ENCODE results near the gene TNS3. TPM values are rescaled to one million over a fixed set of nuclear protein-coding genes. Genes with fewer than 3 reads are reported as not detected.

TNS3 gene
- total and polyA plus RNA-seq, 4 donors = 40.5 to 140 (median 86.7) TPM

DNA sequence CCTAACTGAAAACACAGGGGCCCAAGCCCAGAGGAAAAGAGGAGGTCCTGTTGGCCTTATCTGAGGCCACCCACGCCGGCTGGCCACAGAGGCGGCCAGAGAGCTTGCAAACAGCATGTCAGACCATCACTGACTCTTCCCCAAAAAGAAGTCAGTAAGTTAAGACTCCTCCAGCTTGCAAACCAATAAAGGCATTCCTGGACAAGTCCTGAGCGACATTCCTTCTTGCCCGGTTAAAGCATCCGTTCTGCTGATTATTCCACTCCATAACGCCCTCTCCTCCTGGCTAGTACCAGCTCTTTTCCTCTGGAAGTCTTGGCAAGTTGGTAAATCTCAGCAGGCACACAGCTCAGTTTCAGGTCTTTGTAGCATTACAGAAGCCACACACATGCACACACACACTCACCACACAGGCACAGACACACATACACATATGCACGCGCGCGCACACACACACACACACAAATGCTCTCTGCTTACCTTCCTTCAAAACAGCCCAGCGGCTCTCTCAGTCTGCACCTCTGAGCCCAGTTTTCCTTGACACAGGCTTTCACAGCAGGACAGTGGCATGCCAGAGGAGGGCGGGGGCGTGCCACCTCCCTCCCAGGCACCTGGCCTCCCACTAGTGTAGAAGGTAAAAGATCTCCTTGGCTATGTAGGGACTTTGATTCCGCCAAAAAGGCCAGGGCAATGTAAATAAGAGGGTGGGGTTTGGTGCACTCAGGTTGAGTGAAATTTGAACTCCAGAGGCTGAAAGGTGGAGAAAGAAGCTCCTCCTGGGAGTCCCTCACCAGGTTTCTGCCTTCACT is 201.4 kb downstream of the TNS3 start:
- peaks cover 0 to 1% of the 10 kb centered on the region in 2 donors for H3K4me1 ChIP-seq (ENCODE audit: control insufficient read depth in 1 of 2, insufficient read depth in 2 of 2, low read length in 2 of 2)
- intact Hi-C loops (cut with DNase I) = no loop called here
- ATAC-seq (ENCODE audit: low FRiP score) (peak; percentile 16), DNase-seq (no peak)
- 37 to 49% methylated on average over 15 of the region's 15 CpGs for WGBS, 2 donors
- no peaks in the 10 kb centered on the region for H3K27me3 ChIP-seq (ENCODE audit: control insufficient read depth in 1 of 2, insufficient read depth in 2 of 2, low read length in 1 of 2)
- H3K4me3 ChIP-seq (ENCODE audit: low read length in 2 of 2) = no peak overlapping the region
- H3K27ac ChIP-seq (ENCODE audit: low read depth in 1 of 2, low read length in 2 of 2) = peak overlapping the region in 1 of 2 donors; percentile 80
- H3K36me3 ChIP-seq (ENCODE audit: control insufficient read depth in 1 of 2, insufficient read depth in 2 of 2, low read length in 1 of 2) = peaks cover 0 to 3% of the 10 kb centered on the region in 2 donors
- no peaks in the 10 kb centered on the region for H3K9me3 ChIP-seq (ENCODE audit: control insufficient read depth, low read length)

DNA sequence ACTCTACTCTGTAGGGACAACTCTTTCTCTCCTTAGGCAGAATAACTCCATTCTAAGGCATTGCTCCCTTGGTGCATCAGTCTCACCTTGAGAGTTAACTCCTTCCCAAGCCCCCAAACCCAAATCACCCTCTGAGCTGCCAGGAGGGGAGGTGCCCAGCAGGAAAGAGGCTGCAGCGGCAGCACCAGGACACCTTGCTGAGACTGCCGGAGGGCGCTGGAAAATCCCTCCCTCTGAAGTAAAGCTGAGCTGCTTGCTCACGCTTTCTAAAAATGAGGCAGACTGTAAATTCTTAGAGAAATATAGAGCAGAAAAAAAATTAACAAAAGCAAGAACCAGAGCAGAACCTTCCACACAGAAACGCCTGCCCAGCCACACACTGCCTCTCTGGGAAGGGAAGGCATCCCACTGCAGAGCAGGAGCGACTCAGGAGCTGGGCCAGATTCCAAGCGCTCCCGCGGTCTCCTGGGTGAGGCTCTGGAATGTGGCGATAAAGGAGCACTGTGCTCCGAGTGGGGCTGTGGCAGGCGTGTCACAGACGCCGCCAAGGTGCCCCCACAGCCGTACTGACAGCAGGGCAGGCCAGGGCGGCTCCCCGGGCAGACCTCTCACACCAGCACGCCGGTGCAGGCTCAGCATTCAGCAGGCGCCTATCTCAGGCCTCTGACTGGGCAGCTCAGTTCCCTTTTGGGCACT is 202.1 kb downstream of the TNS3 start:
- no peak overlapping the region for H3K4me3 ChIP-seq (ENCODE audit: low read length in 2 of 2)
- 7 to 10% methylated on average over 20 of the region's 20 CpGs for WGBS, 2 donors
- peaks cover 0 to 1% of the 10 kb centered on the region in 2 donors for H3K4me1 ChIP-seq (ENCODE audit: control insufficient read depth in 1 of 2, insufficient read depth in 2 of 2, low read length in 2 of 2)
- H3K27ac ChIP-seq (ENCODE audit: low read depth in 1 of 2, low read length in 2 of 2) = peak overlapping the region in 1 of 2 donors; percentile 80
- peak; percentile 72 for ATAC-seq (ENCODE audit: low FRiP score)
- DNase-seq = peak; percentile 82 to 89
- no peaks in the 10 kb centered on the region for H3K27me3 ChIP-seq (ENCODE audit: control insufficient read depth in 1 of 2, insufficient read depth in 2 of 2, low read length in 1 of 2)
- intact Hi-C loops (cut with DNase I) = no loop called here
- no peaks in the 10 kb centered on the region for H3K36me3 ChIP-seq (ENCODE audit: control insufficient read depth in 1 of 2, insufficient read depth in 2 of 2, low read length in 1 of 2)
- H3K9me3 ChIP-seq (ENCODE audit: control insufficient read depth, low read length) = no peaks in the 10 kb centered on the region

DNA sequence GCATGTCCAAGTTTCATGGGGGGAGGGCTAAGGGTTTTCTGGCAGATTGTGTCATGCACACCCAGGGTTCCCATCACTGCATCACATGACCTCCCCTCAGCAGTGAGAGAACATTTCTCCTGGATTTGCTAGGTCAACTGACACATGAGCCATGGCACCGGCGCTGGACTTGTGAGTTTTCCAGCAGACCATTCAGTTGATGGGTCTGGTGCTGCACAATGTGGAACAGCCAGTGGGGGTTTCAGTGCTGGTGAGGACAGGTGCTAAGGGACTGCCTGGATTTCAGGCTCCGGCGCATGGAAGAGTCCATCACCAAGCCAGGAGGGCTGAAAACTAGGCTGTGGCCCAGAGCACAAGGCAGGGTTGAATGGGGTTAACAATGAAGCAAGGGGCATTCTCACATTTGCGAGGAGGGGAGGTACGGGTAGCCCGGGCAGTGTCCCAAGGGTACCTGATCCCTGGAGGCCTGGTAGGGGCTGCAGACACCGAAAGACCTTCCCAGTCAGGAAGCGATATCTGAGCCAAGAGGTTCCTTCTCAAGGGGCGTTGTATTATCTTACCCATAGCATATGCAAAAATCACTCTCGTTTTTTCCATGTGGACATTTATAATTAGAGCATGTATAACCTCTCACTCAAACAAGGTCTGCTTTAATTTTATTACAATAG is 203.0 kb downstream of the TNS3 start:
- Histone ChIP-seq H3K4me1 (ENCODE audit: control insufficient read depth in 1 of 2, insufficient read depth in 2 of 2, low read length in 2 of 2) (peaks cover 0 to 5% of the 10 kb centered on the region in 2 donors), H3K9me3 (ENCODE audit: control insufficient read depth, low read length) (no peaks in the 10 kb centered on the region), H3K27ac (ENCODE audit: low read depth in 1 of 2, low read length in 2 of 2) (no peak overlapping the region), H3K27me3 (ENCODE audit: control insufficient read depth in 1 of 2, insufficient read depth in 2 of 2, low read length in 1 of 2) (no peaks in the 10 kb centered on the region), H3K36me3 (ENCODE audit: control insufficient read depth in 1 of 2, insufficient read depth in 2 of 2, low read length in 1 of 2) (no peaks in the 10 kb centered on the region), H3K4me3 (ENCODE audit: low read length in 2 of 2) (no peak overlapping the region)
- intact Hi-C loops (cut with DNase I) = no loop called here
- WGBS, 2 donors = 93 to 97% methylated on average over 11 of the region's 11 CpGs
- ATAC-seq (ENCODE audit: low FRiP score) = no peak
- peak in 1 of 2 donors; percentile 64 for DNase-seq

DNA sequence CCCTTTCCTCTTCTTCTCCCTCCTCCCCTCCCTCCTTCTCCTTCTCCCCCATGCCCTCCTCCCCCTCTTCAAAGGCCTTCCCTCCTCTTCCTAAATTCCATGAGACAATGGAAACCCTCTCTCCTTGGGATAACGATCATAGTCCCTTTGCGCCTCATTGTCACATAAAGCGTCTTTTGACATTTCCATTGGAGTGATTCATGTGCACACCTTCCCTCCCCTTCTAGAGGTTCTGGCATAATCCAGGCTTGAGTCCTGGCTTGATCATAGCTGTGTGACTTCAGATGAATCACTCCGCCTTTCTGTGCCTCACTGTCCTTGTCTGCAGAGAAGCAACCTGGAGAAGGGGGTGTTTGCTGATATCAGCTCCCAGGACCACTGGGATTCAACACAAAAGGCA is 204.2 kb downstream of the TNS3 start:
- ATAC-seq (ENCODE audit: low FRiP score) (no peak), DNase-seq (no peak)
- no peak overlapping the region for H3K4me3 ChIP-seq (ENCODE audit: low read length in 2 of 2)
- no peaks in the 10 kb centered on the region for H3K27me3 ChIP-seq (ENCODE audit: control insufficient read depth in 1 of 2, insufficient read depth in 2 of 2, low read length in 1 of 2)
- H3K4me1 ChIP-seq (ENCODE audit: control insufficient read depth in 1 of 2, insufficient read depth in 2 of 2, low read length in 2 of 2) = peaks cover 0 to 5% of the 10 kb centered on the region in 2 donors
- WGBS, 2 donors = 95 to 96% methylated on average over 4 of the region's 4 CpGs
- no peaks in the 10 kb centered on the region for H3K9me3 ChIP-seq (ENCODE audit: control insufficient read depth, low read length)
- no peaks in the 10 kb centered on the region for H3K36me3 ChIP-seq (ENCODE audit: control insufficient read depth in 1 of 2, insufficient read depth in 2 of 2, low read length in 1 of 2)
- no peak overlapping the region for H3K27ac ChIP-seq (ENCODE audit: low read depth in 1 of 2, low read length in 2 of 2)
- intact Hi-C loops (cut with DNase I) = no loop called here

DNA sequence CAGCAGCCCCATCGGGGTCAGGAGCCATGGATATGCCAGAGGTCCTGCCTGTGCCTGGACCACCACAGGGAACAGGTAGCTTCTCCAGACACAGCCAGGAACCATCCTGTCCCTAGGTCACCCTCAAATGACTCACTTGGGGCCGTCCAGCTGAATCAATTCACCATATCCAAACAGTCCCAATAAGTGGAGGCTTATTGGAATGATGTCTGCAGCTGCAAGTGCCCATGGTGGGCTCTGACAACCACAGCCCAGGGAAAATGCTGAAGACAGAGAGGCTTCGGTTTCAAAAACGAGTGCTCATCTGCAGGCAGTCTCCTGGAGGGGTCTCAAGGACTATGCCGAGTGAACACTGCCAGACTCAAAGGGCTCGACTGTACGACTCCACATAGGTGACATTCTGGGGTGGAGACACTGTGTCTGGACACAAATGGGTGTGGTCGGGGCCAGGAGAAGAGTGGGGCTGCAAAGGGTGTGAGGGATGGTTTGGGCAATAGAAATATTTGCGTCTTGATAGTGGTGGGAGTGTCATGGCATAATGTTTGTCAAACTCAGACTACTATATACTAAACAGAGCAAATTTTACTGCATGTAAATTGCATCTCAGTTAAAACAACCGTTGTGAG is 204.8 kb downstream of the TNS3 start:
- DNase-seq (no peak), ATAC-seq (ENCODE audit: low FRiP score) (no peak)
- Histone ChIP-seq H3K4me3 (ENCODE audit: low read length in 2 of 2) (no peak overlapping the region), H3K4me1 (ENCODE audit: control insufficient read depth in 1 of 2, insufficient read depth in 2 of 2, low read length in 2 of 2) (peaks cover 0 to 5% of the 10 kb centered on the region in 2 donors), H3K27ac (ENCODE audit: low read depth in 1 of 2, low read length in 2 of 2) (no peak overlapping the region), H3K36me3 (ENCODE audit: control insufficient read depth in 1 of 2, insufficient read depth in 2 of 2, low read length in 1 of 2) (no peaks in the 10 kb centered on the region), H3K9me3 (ENCODE audit: control insufficient read depth, low read length) (no peaks in the 10 kb centered on the region), H3K27me3 (ENCODE audit: control insufficient read depth in 1 of 2, insufficient read depth in 2 of 2, low read length in 1 of 2) (no peaks in the 10 kb centered on the region)
- WGBS, 2 donors = 93 to 94% methylated on average over 10 of the region's 10 CpGs
- intact Hi-C loops (cut with DNase I) = no loop called here

DNA sequence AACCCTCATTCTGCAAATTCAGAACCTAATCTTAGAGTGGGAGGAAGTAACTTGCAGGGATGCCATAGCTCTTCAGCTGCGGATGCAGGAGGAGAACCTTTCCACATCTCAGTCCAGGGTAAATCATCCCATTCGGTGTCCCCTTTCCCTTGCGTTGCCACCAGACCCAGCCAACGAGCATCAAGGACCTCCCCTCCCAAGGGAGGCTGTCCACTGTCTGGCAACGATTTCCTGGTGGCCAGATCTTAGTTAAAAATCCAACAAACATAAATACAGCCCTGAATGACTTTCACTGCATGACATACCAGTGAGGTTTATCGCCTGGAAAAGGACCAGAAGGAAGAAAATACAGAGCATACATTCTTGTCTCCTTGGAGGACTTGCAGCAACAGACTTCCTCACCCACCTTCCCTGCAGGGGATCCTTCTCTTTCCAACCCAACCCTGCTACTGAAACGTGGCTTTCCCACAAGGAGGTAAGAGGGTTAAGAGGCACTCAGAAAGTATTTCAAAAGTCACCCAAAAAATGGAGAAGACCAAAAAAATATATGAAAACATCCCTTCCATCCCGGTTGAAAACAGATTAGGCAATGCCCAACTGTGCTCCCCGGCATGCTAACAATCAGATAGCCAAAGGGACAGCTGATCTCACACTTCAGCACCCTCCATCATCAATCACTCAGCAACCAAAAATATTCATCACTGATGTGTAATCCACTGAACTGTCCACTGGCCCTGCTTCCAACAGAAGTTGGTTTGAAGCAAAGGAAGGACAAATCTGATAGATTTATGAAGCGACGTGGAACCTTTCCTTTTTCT is 206.6 kb downstream of the TNS3 start:
- H3K4me1 ChIP-seq (ENCODE audit: control insufficient read depth in 1 of 2, insufficient read depth in 2 of 2, low read length in 2 of 2) = peaks cover 0 to 3% of the 10 kb centered on the region in 2 donors
- H3K27me3 ChIP-seq (ENCODE audit: control insufficient read depth in 1 of 2, insufficient read depth in 2 of 2, low read length in 1 of 2) = no peaks in the 10 kb centered on the region
- H3K4me3 ChIP-seq (ENCODE audit: low read length in 2 of 2) = no peak overlapping the region
- ATAC-seq (ENCODE audit: low FRiP score) (no peak), DNase-seq (peak in 1 of 2 donors; percentile 31)
- intact Hi-C loops (cut with DNase I) = no loop called here
- 41 to 45% methylated on average over 10 to 11 of the region's 11 CpGs for WGBS, 2 donors
- H3K27ac ChIP-seq (ENCODE audit: low read depth in 1 of 2, low read length in 2 of 2) = no peak overlapping the region
- H3K9me3 ChIP-seq (ENCODE audit: control insufficient read depth, low read length) = no peaks in the 10 kb centered on the region
- H3K36me3 ChIP-seq (ENCODE audit: control insufficient read depth in 1 of 2, insufficient read depth in 2 of 2, low read length in 1 of 2) = peaks cover 0 to 2% of the 10 kb centered on the region in 2 donors

DNA sequence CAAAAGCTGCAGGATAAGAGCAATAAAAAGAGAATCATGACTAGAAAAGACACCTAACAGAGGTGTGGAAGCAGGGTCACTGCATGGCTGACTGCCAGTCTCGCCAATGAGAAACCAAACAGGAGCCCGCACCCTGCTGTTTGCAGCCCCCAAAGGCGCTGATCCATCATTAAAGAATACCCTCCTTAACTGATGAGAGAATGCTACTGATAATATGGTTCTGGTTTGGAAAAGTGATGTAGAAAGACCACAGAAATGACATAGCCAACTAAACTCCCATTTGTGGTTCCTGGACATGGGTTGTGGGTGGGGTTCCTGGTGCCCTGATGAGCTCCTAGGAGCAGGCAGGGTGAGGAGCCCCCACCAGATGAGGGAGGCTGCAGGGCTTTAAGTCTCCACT is 207.4 kb downstream of the TNS3 start:
- DNase-seq (peak in 1 of 2 donors; percentile 16), ATAC-seq (ENCODE audit: low FRiP score) (no peak)
- Histone ChIP-seq H3K9me3 (ENCODE audit: control insufficient read depth, low read length) (no peaks in the 10 kb centered on the region), H3K4me1 (ENCODE audit: control insufficient read depth in 1 of 2, insufficient read depth in 2 of 2, low read length in 2 of 2) (peaks cover 0 to 3% of the 10 kb centered on the region in 2 donors), H3K4me3 (ENCODE audit: low read length in 2 of 2) (no peak overlapping the region), H3K36me3 (ENCODE audit: control insufficient read depth in 1 of 2, insufficient read depth in 2 of 2, low read length in 1 of 2) (peaks cover 0 to 2% of the 10 kb centered on the region in 2 donors), H3K27me3 (ENCODE audit: control insufficient read depth in 1 of 2, insufficient read depth in 2 of 2, low read length in 1 of 2) (no peaks in the 10 kb centered on the region), H3K27ac (ENCODE audit: low read depth in 1 of 2, low read length in 2 of 2) (no peak overlapping the region)
- intact Hi-C loops (cut with DNase I) = no loop called here
- 98 to 100% methylated on average over 3 of the region's 3 CpGs for WGBS, 2 donors

All from aorta (tissue), 5 donors.